Osteoblast (primary cell): Measurements from ENCODE around the gene CABP7. TPM values are rescaled to one million over a fixed set of nuclear protein-coding genes. Genes with fewer than 3 reads are reported as not detected.

Experiments used
- small RNA-seq: library from RNA; depleted of rRNA; stranded (forward); fragments of <200 nt; gene quantifications from one replicate; pipeline ENCODE3, GENCODE V24; 2012
- total RNA-seq: library from RNA; depleted of rRNA; stranded (reverse); fragments of >200 nt; gene quantifications from 2 replicates; pipeline ENCODE4 v1.2.3, GENCODE V29; 2012

CABP7 gene
- total RNA-seq, 1 donor, result not detected

Small RNA genes within 50 kb of the gene (small RNA-seq; reads per million reads assigned to genes)
- not detected for gene AC004882.2
- not detected for gene RF00019

Other genes starting within 250 kb of the CABP7 start
- under 0.01 and 0.36 TPM in 2 replicates for gene NEFH, start 239.8 kb upstream of the CABP7 start, total RNA-seq
- gene THOC5, start 166.2 kb upstream of the CABP7 start, total RNA-seq, result 63.7 and 64.8 TPM in 2 replicates
- 47.0 and 52.5 TPM in 2 replicates for gene NIPSNAP1, start 138.9 kb upstream of the CABP7 start, total RNA-seq
- 72.7 and 84.0 TPM in 2 replicates for gene NF2, start 116.4 kb upstream of the CABP7 start, total RNA-seq
- gene ZMAT5, start 47.0 kb downstream of the CABP7 start, total RNA-seq, result 13.0 and 15.6 TPM in 2 replicates
- gene UQCR10, start 47.4 kb downstream of the CABP7 start, total RNA-seq, result 43.0 and 52.1 TPM in 2 replicates
- gene ASCC2, start 118.3 kb downstream of the CABP7 start, total RNA-seq, result 21.0 and 28.3 TPM in 2 replicates
- gene MTMR3, start 163.2 kb downstream of the CABP7 start, total RNA-seq, result 36.5 and 36.9 TPM in 2 replicates